ENCODE results near the gene NAT10.

NAT10 gene

GRCh38 chr11:34145847-34146381, 40.5 kb downstream of the NAT10 start:
- no peaks in the 10 kb centered on the region for H3F3A ChIP-seq (ENCODE audit: insufficient read depth, low read length)
- no peak overlapping the region for H3K9ac ChIP-seq (ENCODE audit: low read length)
- no peaks in the 10 kb centered on the region for H3K79me2 ChIP-seq (ENCODE audit: insufficient read depth, low read length)
- peaks cover 99% of the 10 kb centered on the region for H3K36me3 ChIP-seq (ENCODE audit: insufficient read depth, low read length)
- no peaks in the 10 kb centered on the region for H3K9me2 ChIP-seq (ENCODE audit: low read depth, low read length)
- no peak overlapping the region for H3K27ac ChIP-seq (ENCODE audit: low read depth, low read length, poor library complexity, severe bottlenecking)
- H3K4me3 ChIP-seq (ENCODE audit: low read depth, low read length, poor library complexity, severe bottlenecking) = no peak overlapping the region
- H3K9me3 ChIP-seq (ENCODE audit: low read length) = no peaks in the 10 kb centered on the region
- H3K4me1 ChIP-seq (ENCODE audit: insufficient read depth, low read length, severe bottlenecking) = no peaks in the 10 kb centered on the region
- no peak overlapping the region for H2AFZ ChIP-seq (ENCODE audit: low read length)
- no peak overlapping the region for H3K4me2 ChIP-seq (ENCODE audit: low read length)
- TF ChIP-seq CTCF (IDR thresholded peaks at IDR 0.05; ENCODE audit: low read length) = no peak
- TF ChIP-seq EZH2 (IDR thresholded peaks at IDR 0.05; ENCODE audit: borderline replicate concordance, low read length) = no peak
- no peaks in the 10 kb centered on the region for H4K20me1 ChIP-seq (ENCODE audit: insufficient read depth, low read length)
- H3K27me3 ChIP-seq (ENCODE audit: insufficient read depth, low read length) = no peaks in the 10 kb centered on the region

GRCh38 chr11:34146411-34146810, 41.0 kb downstream of the NAT10 start:
- Histone ChIP-seq H3K4me1 (ENCODE audit: insufficient read depth, low read length, severe bottlenecking) (no peaks in the 10 kb centered on the region), H3K4me2 (ENCODE audit: low read length) (no peak overlapping the region), H3K4me3 (ENCODE audit: low read depth, low read length, poor library complexity, severe bottlenecking) (no peak overlapping the region), H3K36me3 (ENCODE audit: insufficient read depth, low read length) (peaks cover 97% of the 10 kb centered on the region), H3K9me3 (ENCODE audit: low read length) (no peaks in the 10 kb centered on the region), H2AFZ (ENCODE audit: low read length) (no peak overlapping the region), H3K9me2 (ENCODE audit: low read depth, low read length) (no peaks in the 10 kb centered on the region), H3K27me3 (ENCODE audit: insufficient read depth, low read length) (no peaks in the 10 kb centered on the region), H3K9ac (ENCODE audit: low read length) (no peak overlapping the region), H3K27ac (ENCODE audit: low read depth, low read length, poor library complexity, severe bottlenecking) (no peak overlapping the region), H3F3A (ENCODE audit: insufficient read depth, low read length) (no peaks in the 10 kb centered on the region), H4K20me1 (ENCODE audit: insufficient read depth, low read length) (no peaks in the 10 kb centered on the region), H3K79me2 (ENCODE audit: insufficient read depth, low read length) (no peaks in the 10 kb centered on the region)
- no peak for TF ChIP-seq CTCF (IDR thresholded peaks at IDR 0.05; ENCODE audit: low read length)
- no peak for TF ChIP-seq EZH2 (IDR thresholded peaks at IDR 0.05; ENCODE audit: borderline replicate concordance, low read length)

GRCh38 chr11:34146866-34147265, 41.4 kb downstream of the NAT10 start:
- Histone ChIP-seq H3K9me2 (ENCODE audit: low read depth, low read length) (no peaks in the 10 kb centered on the region), H3K27ac (ENCODE audit: low read depth, low read length, poor library complexity, severe bottlenecking) (no peak overlapping the region), H3K4me1 (ENCODE audit: insufficient read depth, low read length, severe bottlenecking) (no peaks in the 10 kb centered on the region), H3K9ac (ENCODE audit: low read length) (no peak overlapping the region), H3K27me3 (ENCODE audit: insufficient read depth, low read length) (no peaks in the 10 kb centered on the region), H3K9me3 (ENCODE audit: low read length) (no peaks in the 10 kb centered on the region), H4K20me1 (ENCODE audit: insufficient read depth, low read length) (no peaks in the 10 kb centered on the region), H3K79me2 (ENCODE audit: insufficient read depth, low read length) (no peaks in the 10 kb centered on the region), H2AFZ (ENCODE audit: low read length) (no peak overlapping the region), H3F3A (ENCODE audit: insufficient read depth, low read length) (no peaks in the 10 kb centered on the region), H3K4me2 (ENCODE audit: low read length) (no peak overlapping the region), H3K4me3 (ENCODE audit: low read depth, low read length, poor library complexity, severe bottlenecking) (no peak overlapping the region), H3K36me3 (ENCODE audit: insufficient read depth, low read length) (peaks cover 97% of the 10 kb centered on the region)
- TF ChIP-seq EZH2 (IDR thresholded peaks at IDR 0.05; ENCODE audit: borderline replicate concordance, low read length) (no peak), CTCF (IDR thresholded peaks at IDR 0.05; ENCODE audit: low read length) (no peak)
